Activated T-cell treated with anti-CD3 and anti-CD28 coated beads, Interleukin-2, amount 50 U/mL, for 48 hours (primary cell): Measurements from ENCODE around the gene ORM2.
"Not testable (repeated sequence)": the region's sequence is repeated elsewhere in the genome, so short reads cannot be mapped to it uniquely, and the experiment has no call there.

Experiments used
- DNase-seq, 2 experiments: peaks; one replicate each; pipeline ENCODE4 v3.0.0-alpha.2; 2020

ORM2 gene

GRCh38 chr9:114329625-114330022, at the start of gene ORM2:
Gene ORM2 (plus strand): TSS chr9:114329869. CDS start chr9:114329905, 36 bp downstream.
- not testable (repeated sequence) for DNase-seq

GRCh38 chr9:114280636-114281472, 48.8 kb upstream of the ORM2 start:
- DNase-seq: no peak

- no peak for DNase-seq
Observed at GRCh38 chr9:114281473-114282103, 48.1 kb upstream of the ORM2 start.

- DNase-seq: no peak
Observed at GRCh38 chr9:114282104-114282485, 47.6 kb upstream of the ORM2 start.

GRCh38 chr9:114282507-114282906, 47.2 kb upstream of the ORM2 start:
- no peak for DNase-seq

GRCh38 chr9:114282926-114283325, 46.7 kb upstream of the ORM2 start:
- DNase-seq: peak in 1 of 2 experiments; percentile 44

- DNase-seq: no peak
Observed at GRCh38 chr9:114283551-114284111, 46.0 kb upstream of the ORM2 start.

GRCh38 chr9:114284316-114285060, 45.2 kb upstream of the ORM2 start:
- no peak for DNase-seq

- DNase-seq: no peak
Observed at GRCh38 chr9:114285166-114285867, 44.4 kb upstream of the ORM2 start.

- DNase-seq: no peak
Observed at GRCh38 chr9:114286146-114286679, 43.5 kb upstream of the ORM2 start.

GRCh38 chr9:114287001-114287762, 42.5 kb upstream of the ORM2 start:
- DNase-seq: no peak

GRCh38 chr9:114287763-114288192, 41.9 kb upstream of the ORM2 start:
- no peak for DNase-seq

GRCh38 chr9:114288193-114289091, 41.2 kb upstream of the ORM2 start:
- DNase-seq: no peak

GRCh38 chr9:114289106-114289505, 40.6 kb upstream of the ORM2 start:
- no peak for DNase-seq

- no peak for DNase-seq
Observed at GRCh38 chr9:114289571-114290481, 39.8 kb upstream of the ORM2 start.

- DNase-seq: no peak
Observed at GRCh38 chr9:114290561-114290986, 39.1 kb upstream of the ORM2 start.

- peak; percentile 83 to 85 for DNase-seq
Observed at GRCh38 chr9:114291064-114291474, 38.6 kb upstream of the ORM2 start.

GRCh38 chr9:114291886-114292590, 37.6 kb upstream of the ORM2 start:
- no peak for DNase-seq

- DNase-seq: no peak
Observed at GRCh38 chr9:114294664-114295063, 35.0 kb upstream of the ORM2 start.
